IPS-NIHi7 (cell line): ENCODE data around the gene NPAS1.
A peak's percentile ranks its signal among the peaks of the same experiment; 100 is the strongest.

Experiments used
- DNase-seq: peaks from one replicate; pipeline ENCODE4 v3.0.0; 2012; ENCODE audit warnings: mixed read lengths; ENCODE audit errors: extremely low spot score

Gene NPAS1

DNA sequence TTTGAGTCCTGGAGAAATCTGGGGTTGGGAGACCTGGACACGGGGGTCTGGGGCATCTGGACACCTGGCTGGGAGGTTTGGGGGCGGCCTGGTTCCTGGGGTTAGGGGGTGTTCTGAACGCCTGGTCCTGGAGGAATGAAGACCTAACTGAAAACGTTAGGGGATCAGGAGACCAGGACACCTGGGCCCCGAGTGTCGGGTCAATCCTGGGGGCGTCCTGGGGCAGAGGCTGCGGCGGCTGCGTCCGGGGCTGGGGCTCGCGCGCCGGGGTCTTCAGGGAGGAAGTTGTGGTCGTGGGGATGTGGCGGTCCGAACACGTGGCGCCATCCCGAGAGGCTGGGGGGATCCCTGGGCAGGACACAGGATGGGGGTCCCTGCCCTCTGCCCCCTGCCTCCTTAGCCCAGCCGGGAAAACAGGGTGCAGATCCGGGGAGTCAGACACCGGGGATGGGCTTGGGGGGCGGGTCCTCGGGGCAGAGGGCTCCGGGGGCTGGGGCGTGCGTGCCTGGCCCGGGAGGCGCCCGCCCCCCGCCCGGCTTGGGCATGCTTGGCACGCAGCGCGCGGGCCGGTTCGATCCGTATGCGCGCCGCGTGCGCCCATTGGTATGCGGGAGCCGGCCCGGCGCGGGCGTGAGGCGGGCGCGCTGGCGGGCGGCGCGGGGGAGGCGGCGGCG, 632 bp downstream of the NPAS1 start:
- peak; percentile 30 for DNase-seq

DNA sequence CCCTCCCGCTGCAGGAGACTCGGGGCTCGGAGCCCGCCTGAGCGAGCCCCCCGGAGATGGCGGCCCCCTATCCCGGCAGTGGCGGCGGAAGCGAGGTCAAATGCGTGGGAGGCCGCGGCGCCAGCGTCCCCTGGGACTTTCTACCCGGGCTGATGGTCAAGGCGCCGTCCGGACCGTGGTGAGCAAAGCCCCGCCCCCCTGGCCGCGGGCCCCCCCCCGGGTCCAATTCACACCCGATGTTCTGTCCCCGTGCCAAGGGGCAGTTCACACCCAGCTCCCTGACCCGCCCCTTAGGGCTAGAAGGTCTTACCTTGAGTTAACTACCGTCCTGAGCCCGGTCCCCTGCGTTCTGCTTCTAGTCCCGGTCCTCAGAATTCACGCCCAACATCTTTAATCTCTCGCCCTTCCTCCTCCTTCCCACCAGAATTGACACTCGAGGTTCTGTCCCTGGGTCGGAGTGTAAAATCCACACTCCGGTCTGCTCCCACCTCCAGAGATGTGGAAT, 1.4 kb downstream of the NPAS1 start:
- DNase-seq: peak; percentile 39

DNA sequence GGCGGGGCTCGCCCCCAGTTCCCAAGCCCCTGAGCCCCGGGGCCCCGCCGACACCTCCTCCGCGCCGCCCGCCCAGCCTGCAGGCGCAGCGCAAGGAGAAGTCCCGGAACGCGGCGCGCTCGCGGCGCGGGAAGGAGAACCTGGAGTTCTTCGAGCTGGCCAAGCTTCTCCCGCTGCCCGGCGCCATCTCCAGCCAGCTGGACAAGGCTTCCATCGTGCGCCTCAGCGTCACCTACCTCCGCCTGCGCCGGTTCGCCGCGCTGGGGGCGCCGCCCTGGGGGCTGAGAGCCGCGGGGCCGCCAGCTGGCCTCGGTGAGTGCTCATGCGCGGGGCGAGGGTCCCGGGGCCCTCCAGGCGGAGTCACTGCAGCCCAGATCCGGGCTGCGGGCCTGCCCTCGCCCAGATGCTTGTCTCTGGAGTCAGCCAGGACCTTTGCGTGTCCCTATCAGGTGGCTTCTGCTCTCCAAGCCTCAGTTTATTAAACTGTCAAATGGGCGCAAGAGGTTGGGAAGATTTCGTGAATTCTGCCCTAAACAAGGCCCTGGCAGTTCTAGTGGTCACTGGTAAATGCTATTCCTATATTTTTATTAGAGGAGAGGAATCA, 2.0 kb downstream of the NPAS1 start:
- DNase-seq: peak; percentile 41

DNA sequence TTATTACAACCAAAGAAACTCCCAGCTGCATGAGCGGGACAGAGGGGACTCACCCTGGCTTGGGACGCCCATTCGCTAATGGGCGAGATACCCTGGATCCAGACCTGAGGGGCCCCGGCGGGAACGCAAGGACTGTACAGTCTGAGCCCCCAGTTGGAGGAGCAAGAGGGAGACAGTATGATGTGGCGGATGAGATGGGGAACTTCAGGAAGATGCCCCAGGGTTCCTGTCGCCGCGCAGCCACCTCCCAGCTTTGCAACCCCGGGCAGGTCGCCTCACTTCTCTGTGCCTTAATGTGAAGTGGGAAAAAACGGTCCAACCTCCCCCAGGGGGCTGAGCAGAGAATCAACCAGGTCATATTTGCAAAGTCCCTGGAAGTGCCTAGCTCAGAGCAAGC, 2.5 kb downstream of the NPAS1 start:
- no peak for DNase-seq

DNA sequence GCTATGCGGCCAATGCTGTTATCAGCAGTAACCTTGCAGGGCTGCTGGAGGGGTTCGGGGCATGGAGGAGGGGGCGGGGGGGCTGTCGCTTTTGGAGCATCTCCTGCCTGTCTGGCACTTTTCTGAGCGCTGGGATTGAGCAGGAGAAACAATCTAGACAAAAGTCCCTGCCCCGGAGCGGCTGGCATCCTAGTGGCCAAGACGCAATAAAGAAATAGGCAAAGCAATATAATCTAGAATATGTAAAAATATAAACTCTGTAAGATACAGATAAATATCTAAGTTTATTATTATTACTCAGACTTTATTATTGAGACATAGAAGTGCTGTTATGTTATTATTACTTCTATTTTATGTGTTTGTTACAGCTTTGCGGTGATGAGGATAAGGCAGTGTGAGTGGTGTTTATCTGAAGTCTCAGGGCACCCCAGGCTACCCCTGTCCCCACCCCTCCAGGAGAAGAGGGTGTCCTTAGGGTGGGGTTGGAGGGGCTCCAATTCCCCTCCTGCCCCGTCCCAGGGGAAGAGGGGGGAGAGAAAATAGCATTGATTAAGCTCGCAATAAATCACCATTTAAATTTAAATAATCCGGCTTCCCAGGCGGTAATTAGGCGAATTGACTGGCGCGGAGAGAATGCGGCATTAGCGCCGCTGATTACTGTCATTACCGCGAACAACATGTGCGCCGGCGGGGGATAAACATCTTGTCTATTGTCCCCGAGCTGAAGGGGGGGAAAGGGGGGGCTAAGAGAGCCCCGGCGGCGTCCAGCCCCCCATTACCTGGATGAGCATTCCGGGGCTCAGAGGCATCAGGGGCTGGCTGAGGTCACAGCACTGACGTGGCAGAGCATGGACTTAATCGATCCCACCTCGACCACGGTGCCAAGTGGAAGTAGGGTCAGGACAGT, 3.2 kb downstream of the NPAS1 start:
- DNase-seq: no peak

DNA sequence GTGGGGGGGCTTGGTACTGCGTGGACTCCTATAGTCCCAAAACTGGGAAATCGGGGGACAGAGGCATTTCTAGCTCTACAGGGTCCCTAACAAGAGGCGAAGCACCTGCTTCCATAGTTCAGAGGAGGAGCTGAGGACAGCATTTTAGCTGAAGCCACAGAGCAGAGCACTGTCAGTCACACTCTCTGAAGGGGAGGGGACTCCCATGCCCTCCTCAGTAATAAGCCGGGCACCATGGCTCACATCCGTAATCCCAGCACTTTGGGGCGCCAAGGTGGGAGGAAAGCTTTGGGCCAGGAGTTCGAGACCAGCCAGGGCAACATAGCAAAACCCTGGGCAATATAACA, 3.8 kb downstream of the NPAS1 start:
- DNase-seq: no peak

DNA sequence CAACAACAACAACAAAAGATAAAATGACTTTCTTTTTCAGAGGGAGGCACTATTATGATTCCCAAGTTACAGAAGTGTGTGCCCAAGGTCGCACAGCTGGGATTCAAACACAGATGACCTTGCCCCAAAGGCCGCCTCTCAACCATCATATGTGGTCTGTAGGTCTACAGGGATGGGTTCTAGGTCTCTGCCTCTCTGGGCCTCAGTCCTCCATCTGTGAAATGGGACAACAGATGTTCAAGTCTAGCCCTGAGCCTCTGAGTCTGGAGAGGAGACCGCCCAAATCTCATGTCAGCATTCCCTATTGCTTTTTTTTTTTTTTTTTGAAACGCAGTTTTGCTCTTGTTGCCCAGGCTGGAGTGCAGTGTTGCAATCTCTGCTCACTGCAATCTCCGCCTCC, 4.9 kb downstream of the NPAS1 start:
- no peak for DNase-seq

DNA sequence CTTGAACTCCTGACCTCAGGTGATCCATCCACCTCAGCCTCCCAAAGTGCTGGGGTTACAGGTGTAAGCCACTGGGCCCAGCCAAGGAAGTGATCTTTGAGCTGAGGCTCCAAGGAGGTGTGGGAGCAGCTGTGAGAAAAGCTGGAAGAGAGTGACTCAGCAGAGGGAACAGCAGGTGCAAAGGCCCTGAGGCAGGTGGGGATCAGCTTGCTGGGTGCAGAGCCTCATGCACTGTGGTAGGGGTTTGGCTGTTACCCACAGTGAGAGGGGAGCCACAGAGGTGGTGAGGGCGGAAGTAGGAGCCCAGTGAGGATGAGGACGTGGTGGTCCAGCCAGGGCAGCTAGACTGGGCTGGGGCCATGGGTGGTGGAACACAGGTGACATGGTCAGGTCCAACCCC, 6.5 kb downstream of the NPAS1 start:
- DNase-seq: no peak

DNA sequence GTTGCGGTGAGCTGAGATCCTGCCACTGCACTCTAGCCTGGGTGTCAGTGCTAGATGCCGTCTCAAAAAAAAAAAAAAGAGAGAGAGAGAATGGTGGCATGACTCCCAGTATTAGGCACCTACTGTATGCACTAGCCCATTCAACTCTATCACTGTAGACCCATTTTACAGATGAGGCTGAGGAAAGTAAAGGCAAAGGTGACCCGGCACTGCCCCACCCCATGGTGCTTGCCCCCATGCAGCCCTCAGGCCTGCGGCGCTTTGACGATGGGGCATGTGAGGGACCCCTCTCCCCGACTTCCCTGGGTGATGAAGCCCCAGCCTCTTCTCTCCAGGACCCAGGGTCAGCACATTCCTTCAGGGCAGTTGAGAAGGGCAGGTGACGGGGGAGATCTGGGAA, 7.3 kb downstream of the NPAS1 start:
- DNase-seq: no peak

DNA sequence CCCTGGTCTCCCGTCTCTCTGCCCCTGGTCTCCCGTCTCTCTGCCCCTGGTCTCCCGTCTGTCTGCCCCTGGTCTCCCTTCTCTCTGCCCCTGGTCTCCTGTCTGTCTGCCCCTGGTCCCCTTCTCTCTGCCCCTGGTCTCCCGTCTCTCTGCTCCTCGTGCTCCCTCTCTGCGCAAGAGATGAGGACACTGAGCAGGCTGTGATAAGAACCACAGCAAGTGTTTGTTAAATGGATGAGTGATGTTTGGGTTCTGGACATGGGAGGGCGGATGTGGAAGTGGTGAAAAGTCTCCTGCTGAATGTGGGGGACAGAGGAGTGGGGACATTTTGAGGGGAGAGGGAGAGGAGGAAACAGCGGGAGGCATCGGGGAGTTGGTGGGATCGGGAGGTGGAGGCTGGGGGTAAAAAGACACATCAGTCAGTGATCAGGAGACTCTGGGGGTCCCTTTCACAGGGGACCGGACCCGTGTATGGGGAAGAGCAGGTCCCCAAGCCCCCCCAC, 8.0 kb downstream of the NPAS1 start:
- DNase-seq: no peak

DNA sequence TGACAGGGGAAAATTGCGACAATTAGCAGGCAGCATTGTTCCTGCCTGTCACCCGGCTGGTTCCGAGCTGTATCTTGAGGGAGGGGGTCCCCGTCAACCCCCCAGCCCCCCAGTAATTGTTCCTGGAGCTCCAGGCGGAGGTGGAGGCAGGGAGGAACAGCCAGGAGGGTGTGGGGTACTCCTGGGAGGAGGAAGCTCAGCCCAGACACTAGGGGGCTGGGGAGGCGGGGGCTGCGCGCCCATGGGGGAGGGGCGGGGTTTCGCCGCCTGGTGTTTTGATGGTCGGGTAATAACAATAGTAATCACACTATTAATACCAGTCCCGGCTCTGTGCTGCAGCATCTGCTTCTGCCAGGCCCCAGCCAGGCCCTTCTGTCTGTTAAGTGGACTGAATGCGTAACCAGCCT, 8.6 kb downstream of the NPAS1 start:
- DNase-seq: peak; percentile 67

DNA sequence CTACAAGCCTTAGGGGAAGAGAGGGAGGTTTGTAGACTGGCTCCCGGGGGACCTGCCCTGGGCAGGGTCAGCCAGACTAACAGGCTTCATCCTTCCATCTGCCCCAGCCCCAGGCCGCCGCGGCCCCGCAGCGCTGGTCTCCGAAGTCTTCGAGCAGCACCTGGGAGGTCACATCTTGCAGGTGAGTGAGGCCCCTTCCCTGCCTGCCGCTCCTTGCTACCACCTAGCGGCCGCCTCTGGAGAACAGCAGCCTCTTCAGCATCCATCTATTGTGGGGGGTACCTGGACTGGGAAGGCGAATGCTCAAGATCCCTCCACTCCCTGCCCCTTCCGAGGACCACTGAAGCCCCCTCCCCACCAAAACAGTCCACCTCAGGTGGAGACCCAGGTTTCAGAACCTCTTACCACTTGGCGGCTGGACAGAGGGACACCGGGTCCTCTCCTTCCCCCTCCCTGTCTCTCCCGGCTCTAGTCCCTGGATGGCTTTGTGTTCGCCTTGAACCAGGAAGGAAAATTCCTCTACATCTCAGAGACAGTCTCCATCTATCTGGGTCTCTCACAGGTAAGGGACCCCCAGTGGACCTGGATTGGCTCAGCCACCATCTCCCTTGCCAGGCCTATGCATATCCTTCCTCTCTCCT, 12.7 kb downstream of the NPAS1 start:
- peak; percentile 92 for DNase-seq

DNA sequence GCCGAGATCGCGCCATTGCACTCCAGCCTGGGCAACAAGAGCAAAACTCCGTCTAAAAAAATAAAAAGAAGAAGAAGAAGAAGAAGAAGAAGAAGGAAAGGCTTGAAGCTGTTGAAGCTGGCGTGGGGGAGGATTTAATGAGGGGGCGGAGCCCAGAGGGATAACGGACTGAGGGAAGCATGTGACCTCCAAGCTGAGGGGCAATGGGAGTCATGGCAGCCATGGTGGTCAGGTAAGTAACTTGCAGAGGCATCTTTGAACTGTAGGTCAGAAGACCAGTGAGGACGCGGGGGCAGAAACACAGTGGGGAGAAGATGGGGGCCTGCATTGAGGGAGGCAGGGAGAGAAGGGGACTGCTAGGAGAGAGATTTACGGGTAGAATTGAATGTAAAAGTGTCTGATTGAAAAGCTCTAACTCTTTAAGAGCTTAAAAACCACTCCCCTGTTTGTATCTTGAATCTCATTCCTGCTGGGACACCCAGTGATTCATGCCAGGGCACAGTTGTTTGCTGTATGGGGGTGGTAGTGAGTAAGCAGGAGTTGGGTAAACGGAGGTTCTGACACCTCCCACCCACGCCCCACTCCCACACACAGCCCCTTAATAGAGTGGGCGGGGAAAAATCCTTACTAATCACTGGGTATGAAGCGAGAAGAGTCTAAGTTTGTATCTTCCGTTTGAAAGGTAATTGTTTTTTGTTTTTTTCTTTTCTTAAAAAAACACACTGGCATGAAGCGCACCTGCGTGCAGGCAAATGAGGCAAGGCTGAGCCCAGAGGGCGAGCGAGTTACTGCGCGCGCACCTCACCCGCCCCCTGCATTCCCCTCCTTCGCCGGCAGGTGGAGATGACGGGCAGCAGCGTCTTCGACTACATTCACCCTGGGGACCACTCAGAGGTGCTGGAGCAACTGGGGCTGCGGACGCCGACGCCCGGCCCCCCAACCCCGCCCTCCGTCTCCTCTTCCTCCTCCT, 15.8 kb downstream of the NPAS1 start:
- peak; percentile 95 for DNase-seq

DNA sequence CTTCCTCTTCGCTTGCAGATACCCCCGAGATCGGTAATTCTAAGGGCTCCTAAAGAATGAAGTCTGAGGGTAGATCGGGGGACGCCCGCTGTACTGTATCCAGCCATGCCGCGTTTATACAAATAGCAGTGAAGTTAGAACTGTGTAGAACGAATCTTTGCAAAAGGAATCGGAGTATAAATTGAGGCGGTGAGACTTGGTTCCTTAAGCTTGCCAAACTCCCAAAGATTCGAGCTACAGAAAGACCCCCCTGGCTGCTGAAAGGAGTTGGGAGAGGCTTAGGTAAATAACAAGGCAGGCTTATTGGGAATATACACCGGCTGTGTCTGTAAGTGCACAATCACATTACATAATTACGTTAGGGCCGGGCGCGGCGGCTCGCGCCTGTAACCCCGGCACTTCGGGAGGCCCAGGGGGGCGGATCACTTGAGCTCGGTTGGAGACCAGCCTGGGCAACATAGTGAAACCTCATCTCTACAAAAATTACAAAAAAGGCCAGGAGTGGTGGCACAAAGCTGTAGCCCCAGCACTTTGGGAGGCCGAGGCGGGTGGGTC, 16.5 kb downstream of the NPAS1 start:
- no peak for DNase-seq

DNA sequence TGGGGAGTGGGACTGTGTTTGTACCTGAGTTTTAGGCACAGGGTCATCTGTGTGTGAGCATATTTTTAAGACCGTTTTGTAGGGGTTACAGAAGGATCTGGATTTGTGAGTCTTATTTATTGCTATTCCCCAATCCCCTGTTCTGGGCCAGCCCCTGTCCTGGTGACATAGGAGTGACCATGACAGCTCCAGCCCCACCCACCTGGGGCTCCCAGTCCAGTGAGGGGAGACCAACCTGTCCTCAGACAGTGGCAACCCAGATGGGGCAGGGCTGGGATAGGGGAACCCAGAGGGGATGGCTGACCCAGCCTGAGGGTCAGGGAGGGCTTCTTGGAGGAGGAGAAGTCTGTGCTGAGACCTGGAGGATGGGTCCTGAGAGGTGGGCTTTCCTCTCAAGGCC, 18.1 kb downstream of the NPAS1 start:
- peak; percentile 10 for DNase-seq

DNA sequence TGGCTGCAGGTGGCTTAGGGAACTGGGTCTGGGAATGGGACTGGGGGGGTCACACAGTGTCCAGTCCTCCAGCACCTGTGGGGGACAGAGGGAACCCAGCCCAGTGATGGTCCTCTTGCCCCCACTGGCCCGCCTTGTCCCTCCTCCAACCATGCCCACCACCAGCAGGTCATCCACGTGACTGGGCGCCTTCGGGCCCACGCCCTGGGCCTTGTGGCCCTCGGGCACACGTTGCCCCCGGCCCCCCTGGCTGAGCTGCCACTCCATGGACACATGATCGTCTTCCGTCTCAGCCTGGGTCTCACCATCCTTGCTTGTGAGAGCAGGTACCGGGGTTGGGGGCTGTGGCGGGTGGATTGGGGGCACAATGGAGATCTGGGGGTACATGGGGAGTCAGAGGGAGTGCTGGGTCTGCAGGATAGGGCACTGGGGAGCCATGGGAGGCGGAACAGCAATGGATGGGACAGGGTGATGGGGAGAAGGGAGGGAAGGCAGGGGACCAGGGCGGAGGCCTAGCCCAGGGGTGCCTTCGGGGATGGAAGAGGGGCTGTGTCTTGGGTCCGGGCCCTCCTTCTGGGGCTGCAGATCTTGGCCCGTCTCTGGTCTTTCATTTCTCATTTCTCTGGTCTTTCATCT, 19.7 kb downstream of the NPAS1 start:
- DNase-seq: no peak

DNA sequence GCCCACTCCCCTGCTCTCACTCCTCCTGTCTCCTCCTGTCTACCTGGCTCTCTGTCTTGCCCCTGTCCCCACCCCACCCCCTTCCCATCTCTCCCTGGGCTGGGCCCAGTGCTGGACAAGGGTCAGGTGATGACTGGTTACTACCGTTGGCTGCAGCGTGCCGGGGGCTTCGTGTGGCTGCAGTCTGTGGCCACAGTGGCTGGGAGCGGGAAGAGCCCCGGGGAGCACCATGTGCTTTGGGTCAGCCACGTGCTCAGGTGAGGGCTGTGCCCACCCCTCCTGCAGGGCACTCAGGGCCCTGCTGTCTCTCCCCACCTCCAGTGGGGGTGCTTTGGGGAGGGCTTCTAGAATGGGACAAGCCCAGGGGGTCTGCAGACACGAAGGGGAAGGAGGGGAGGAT, 21.2 kb downstream of the NPAS1 start:
- no peak for DNase-seq

DNA sequence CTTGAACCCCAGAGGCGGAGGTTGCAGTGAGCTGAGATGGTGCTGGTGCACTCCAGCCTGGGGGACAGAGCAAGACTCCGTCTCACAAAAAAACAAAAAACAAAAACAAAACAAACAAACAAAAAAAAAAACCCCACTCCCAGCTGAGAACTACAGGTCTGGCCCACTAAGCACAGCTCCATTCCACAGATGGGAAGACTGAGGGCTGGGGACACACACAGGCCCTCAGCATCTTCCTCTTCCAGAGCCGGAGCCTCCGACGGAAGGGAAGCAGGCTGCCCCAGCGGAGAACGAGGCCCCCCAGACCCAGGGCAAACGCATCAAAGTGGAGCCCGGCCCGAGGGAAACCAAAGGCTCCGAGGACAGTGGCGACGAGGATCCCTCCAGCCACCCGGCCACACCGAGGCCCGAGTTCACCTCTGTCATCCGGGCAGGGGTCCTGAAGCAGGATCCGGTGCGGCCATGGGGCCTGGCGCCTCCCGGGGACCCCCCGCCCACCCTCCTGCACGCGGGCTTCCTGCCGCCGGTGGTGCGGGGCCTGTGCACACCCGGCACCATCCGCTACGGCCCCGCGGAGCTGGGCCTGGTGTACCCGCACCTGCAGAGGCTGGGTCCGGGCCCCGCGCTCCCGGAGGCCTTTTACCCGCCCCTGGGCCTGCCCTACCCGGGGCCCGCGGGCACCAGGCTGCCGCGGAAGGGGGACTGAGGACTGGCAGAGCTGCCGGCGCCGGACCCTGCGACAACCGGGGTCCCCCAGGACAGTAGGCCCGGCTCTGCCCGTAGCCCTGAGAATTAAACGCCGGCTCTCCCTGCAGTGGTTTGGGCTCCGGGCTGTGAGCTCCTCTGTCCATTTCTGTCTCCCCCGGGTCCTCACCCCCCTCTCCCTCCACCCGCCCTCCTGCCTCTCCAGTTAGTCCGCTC, 25.6 kb downstream of the NPAS1 start:
- no peak for DNase-seq

DNA sequence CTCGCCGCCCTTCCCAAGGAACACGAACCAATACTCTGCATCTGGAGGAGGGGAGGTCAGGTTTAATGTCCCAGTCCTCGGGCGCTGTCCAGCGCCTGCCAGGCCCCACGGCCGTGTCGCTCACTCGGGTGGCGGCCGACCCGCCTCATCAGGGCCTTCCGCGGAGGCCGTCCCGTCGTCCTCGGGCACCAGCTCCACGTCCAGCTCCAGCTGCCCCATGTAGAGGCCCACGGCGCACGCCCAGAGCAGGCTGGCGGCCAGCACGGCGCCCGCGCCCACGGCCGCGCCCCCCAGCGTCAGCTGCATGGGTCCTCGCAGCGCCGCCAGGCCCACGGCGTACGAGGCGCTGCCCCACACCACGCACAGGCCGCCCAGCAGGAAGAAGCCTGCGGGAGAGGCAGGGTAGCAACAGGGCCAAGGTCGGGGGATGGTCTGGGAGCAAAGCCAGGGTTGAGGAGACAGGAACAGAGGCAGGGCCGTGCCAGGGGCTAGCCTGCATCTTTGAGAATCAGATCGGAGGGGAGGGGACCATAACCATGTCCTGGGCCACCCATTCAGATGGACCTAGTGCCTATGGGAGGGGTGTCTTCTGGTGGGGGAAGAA, 26.3 kb downstream of the NPAS1 start:
- no peak for DNase-seq
